GM12865 (cell line): ENCODE data around the gene NUB1.

Experiments used
- DNase-seq: peaks from one replicate; pipeline ENCODE4 v3.0.0; 2010; ENCODE audit warnings: low read depth
- H3K4me3 ChIP-seq: 2 replicates; pipeline ENCODE4 v1.5.1; 2011; ENCODE audit warnings: mild to moderate bottlenecking, low read depth, low read length, control low read depth
- CTCF ChIP-seq: IDR thresholded peaks from 2 replicates; pipeline ENCODE4 v1.5.1; 2011; ENCODE audit warnings: low read length, control low read depth, low read depth, inconsistent platforms; ENCODE audit not compliant: insufficient read depth; ENCODE audit errors: missing control alignments

The NUB1 gene

DNA sequence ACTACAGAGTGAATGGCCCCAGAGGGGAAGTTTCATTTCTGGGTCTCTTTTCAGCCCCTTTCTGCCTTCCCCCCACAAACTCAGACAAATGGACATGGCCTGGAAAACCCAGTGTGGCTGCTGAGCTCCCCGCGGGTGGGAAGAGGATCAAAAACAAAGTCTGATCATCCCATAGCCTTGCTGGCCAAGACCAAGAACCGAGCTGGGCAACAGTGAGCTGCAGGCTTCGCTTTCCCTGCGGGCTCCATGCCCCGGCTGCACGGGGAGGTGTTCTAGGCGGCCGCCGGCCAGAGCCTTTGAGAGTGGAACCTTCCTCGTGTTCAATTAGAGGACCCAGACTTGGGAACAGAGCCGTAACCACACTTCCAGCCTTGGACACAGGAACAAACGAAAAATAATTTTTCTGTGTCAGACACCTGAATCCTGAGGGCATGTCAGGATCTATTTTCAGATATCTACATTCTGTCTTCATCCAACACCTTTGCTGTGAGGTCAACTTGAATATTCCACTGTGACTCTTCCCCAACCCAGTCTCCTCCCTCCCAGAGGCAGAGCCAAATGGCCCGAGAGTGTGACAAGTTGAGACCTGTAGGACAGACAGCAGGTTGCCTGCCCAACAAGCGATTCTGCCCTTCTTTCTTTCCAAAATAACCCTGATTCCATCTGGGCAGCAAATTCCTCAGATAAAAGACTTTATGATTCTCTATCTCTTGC is 42.2 kb downstream of the NUB1 start:
- TF ChIP-seq CTCF: no peak
- DNase-seq: no peak
- H3K4me3 ChIP-seq: no peak overlapping the region

DNA sequence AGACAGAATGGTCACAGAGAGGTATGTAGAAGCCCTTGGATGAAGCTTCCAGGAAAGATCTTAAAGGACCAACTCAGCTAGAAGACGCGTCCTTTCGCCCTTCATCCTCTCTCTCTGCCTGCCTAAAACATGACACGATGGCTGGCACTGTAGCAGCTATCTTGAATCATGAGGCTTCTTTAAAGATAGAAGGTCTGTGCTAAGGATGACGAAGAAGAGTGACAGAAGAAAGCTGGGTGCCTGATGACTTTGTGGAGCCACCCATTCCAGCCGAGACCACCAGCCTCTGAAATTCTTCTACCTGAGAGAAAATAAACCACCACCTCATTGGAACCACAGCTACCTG is 42.7 kb downstream of the NUB1 start:
- H3K4me3 ChIP-seq: no peak overlapping the region
- DNase-seq: no peak
- no peak for TF ChIP-seq CTCF

GRCh38 chr7:151384776-151385625 is 43.4 kb downstream of the NUB1 start:
- no peak for TF ChIP-seq CTCF
- H3K4me3 ChIP-seq: no peak overlapping the region
- DNase-seq: no peak

DNA sequence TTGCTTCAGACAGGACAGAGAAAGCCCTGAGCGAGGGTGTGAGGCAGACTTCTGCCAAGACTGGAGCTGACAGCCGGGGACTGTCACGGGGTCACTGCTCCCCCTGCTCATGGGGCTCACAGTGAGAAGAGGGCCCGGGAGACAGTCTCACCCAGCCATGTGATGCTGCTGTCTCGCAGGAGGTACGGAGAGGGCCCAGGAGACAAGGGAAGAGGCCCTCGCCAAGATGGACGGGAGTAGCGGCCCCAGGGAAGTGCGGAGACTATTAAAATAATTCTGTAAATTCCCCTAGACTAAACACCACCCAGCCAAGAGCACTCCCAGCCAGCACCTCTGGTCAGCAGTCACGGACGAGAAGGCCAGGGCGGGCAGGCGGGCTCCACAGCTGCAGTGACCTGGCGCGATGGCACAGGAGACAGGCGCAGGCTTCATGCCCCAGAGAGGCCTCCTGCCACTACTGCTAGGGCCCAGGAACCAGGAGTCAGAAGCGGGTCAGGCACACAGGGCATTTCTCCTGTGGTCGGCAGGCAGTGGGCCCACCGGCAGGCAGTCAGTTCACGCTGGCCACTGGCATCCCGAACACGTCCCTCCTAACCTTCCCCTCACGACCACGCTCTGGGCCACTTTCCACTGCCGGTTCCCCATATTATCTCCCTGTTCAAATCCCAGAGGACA is 44.2 kb downstream of the NUB1 start:
- no peak overlapping the region for H3K4me3 ChIP-seq
- no peak for DNase-seq
- no peak for TF ChIP-seq CTCF

DNA sequence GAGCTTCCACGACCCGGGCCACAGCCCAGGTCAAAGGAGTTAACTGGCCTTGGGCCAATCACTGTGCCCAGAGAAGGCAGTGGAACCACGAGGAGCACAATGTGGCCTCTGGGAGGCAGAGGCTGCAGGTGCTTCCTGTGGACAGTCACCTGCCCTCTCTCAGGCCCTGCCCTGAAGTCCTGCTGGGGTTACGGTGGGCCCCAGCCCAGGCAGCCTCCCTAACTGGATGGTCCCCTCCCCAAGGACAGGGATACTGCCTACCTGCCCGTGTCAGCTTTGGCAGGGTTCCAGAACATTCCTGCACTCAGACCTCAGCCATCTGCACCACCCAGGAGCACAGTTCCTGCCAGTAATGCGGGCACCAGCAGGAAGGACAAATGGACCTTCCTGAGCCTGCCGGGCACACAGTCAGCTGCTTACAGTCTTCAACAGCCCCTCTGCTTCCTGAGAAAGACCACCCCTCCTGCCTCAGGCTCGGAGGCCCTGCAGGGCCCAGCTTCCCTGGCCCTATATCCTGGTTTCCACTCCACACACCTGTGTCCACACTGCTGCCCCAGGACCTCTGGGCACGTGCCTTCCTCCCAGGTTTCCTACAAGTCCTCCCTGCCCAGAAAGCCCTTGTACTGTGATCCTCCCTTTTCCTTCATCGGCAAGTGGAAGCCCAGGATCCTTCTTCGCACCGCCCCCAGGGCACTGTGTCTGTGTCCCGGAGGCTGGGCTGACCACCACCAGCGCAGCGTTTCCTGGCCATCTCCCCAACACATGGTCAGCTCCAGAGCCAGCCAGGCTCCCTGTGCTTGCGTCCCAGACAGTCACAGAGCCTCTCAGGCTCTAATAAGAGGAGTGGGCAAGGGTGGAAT is 44.9 kb downstream of the NUB1 start:
- no peak overlapping the region for H3K4me3 ChIP-seq
- no peak for TF ChIP-seq CTCF
- no peak for DNase-seq
